ENCODE data around the gene ZC3H8. TPM values are rescaled to one million over a fixed set of nuclear protein-coding genes. Genes with fewer than 3 reads are reported as not detected.

ZC3H8 gene
- polyA plus RNA-seq, 3 donors, result 17.2 to 26.1 (median 25.1) TPM

DNA sequence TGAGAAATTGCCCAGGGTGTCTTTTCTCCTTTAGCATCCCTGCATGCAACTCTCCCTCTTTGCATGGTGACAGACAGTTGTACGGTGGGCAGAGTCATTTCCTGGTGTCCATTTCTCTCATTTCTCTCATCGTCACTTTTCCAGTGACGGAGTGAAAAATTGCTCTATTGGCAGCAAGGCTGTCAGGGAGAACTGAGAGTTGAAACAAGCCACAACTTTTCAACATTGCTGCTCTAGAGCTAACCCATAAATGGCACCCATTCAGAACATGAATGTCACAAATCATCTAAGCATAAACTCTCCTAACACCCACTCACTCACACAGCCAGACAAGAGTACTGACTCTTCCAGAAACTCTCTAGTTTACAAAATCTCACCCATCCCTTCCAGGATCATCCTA is 55.7 kb downstream of the ZC3H8 start:
- DNase-seq, result no peak

- no peak for DNase-seq
Observed at GRCh38 chr2:112198780-112199179, 56.1 kb downstream of the ZC3H8 start.

DNA sequence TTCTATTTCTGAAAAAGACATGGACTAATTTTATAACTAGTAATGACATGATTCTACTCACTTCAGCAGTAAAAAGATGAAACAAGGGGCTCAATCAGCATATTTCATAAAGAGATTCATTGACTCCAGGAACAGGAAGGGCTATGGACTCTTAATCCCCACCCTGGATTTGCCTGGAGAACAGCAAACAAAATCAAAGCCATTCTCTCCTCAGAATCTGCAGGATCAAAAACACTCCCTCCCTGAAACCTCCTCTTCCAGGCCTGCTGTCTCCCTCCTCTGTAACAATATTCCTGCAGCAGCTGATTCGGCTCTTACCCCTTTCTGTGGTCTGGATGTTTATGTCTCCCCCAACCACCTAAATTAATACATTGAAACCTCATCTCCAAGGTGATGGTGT is 57.0 kb downstream of the ZC3H8 start:
- DNase-seq, result no peak

GRCh38 chr2:112195950-112196349 is 58.9 kb downstream of the ZC3H8 start:
- DNase-seq, result no peak

DNA sequence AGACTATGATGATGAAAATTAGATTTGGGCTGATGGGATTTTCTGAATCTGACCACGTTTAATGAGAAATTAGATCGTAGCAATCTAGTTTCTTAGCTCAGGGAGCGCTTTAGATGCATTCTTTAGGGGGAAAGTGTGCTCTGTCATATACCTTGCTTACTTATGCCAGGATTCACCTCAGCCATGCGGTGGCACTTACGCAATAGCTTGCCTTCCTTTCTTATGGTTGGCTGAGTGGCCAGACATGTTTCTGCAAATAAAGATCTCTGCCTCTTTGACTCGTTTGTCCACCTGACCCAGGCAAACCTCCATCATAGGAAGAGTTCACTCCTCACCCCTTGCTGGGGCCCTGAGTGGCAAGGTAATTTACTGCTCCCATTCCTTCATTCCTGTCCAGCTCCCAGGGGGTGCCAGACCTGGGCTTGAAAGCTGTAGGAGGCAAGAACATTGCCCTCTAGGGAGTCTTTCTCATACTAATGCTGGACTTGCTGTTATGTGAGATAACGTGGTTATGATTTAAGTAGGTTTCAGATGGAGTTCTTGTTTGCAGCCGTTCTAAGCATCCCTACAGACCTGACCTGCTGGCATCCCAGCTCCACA is 59.6 kb downstream of the ZC3H8 start:
- no peak for DNase-seq

DNA sequence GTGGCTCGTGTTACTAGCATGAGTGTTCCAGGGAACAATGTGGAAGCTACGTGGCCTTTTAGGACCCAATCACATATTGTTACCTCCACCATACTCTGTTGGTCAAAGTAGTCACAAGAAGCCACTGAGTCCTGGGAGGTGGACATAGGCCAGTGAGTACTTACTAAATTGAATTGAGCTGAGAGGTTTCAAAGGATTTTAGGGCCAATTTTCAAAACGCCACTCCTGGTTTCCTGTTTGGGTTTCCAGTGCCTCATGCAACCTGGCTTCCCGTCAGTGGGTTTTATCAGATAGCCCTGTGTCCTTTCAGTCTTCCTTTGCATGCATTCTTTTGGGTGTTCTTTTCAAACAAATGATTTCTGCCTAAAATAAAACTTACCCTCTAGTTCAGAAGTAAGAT is 60.4 kb downstream of the ZC3H8 start:
- DNase-seq, result no peak

DNA sequence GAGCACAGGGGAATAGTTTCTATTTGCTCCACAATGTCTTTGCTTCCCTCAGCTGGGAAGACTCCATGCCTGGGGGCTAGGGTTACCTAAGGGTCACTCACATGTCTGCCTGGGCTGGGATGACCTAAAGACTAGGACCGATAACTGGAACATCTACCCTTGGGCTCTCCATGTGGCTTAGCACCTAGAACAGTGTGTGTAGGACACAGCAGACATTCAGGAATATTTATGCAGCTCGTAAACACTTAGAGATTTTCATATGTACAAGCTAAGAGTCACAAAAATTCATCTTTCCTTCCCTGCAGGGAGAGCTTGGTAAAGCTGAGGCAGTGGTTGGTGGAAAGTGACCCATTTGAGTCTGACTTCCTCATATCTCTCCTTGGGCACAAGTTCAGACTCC is 60.8 kb downstream of the ZC3H8 start:
- no peak for DNase-seq

- no peak for DNase-seq
Observed at GRCh38 chr2:112189001-112189556, 65.8 kb downstream of the ZC3H8 start.

DNA sequence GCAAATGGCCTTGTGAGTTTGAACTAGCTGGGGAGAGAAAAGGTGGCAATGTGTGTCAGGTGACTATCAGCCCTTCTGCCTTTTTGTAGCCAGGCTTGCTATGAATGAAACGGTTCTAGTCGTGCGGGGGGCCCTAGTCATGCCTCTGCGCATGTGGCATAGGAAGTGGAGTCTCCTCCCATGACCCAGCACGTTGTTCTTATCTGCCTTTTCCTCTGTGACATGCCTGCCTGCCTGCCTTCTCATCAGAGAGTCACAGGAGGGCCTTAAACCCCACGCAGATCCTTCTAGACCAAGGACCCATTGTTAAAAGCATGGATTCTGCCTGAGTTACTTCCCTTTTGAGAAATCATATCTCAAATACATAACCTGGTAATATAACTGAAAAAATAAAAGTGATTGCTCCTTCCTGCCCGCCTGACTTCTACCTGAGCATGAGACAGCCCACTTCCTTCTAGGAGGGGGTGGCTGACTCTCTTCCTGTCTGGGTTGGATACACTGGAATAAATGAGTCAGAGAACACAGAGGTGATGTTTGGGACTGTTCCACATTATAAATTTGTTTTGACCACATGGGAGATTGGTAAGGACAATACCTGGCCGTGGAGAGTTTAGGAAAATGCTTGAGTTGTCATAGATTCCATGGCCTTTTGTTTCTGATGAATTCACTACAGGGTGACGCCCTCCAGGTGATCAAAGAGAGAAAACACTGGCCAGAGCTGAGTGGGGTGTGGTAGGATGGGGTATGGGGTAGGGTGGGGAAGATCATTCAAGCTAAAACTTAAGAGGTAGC is 66.8 kb downstream of the ZC3H8 start:
- no peak for DNase-seq

- no peak for DNase-seq
Observed at GRCh38 chr2:112187046-112187715, 67.7 kb downstream of the ZC3H8 start.

DNA sequence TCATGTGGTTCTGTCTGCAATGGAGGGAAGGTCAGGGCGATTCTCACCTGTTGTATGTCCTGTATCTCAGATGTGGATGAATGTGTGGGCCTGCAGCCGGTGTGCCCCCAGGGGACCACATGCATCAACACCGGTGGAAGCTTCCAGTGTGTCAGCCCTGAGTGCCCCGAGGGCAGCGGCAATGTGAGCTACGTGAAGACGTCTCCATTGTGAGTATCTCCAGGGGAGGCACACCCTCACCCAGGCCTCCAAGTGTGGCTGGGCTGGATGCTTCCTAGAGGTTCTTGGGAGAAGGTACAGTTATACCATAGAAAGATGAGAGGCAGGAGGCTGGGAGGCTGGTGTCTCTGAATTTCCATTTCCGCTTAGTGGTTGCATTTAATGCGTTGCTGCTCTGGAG is 69.7 kb downstream of the ZC3H8 start:
- DNase-seq, result no peak

DNA sequence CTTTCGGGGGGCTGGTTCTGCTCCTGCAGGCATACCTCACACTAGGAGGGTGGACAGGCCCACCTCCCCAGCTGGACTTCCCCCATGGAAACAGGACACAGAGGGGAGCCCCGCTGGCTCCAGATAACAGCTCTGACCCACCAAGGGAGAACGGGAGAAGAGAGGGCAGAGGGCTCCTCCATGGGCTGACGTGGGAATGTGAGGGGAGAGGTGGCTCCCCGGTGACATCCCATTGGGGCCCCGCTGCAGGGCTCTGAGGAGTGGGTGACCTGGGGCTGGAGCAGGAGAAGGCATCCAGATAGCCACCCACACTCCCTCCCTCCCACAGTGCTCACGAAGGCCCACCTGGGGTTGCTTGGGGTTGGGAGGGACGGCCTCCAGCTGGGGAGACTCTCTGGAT is 70.7 kb downstream of the ZC3H8 start:
- no peak for DNase-seq

DNA sequence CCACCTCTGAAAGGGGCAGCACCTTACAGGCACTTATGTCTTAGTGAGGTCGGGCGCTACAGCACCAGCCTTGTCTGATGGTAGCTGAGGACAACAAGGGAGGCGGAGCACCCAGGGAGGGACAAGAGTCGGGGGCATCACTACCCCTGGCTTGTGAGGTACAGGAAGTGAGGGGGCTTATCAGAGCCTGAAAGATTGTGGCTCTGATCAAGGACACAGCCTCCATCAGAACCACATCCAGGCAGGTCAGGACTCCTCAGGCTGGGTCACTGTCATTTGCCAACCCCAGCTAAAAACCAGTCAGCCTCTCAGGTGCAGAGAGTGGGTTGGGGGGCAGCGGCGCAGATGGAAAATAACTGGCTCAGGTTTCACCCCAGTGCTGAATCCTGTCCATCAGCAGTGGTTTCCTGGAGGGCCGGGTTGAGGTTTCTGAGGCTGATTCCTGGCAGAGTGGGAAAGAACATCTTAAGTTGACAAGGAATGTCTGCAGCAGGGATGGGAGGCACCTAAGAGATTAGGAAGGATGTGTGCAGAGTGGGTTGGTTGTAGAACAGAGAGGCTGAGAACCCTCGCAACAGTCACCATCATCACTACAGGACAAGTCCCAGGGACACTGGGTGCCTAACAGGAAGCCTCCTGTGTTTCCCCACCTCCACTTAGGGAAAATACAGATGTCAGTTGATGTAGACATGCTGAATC is 71.4 kb downstream of the ZC3H8 start:
- no peak for DNase-seq

DNA sequence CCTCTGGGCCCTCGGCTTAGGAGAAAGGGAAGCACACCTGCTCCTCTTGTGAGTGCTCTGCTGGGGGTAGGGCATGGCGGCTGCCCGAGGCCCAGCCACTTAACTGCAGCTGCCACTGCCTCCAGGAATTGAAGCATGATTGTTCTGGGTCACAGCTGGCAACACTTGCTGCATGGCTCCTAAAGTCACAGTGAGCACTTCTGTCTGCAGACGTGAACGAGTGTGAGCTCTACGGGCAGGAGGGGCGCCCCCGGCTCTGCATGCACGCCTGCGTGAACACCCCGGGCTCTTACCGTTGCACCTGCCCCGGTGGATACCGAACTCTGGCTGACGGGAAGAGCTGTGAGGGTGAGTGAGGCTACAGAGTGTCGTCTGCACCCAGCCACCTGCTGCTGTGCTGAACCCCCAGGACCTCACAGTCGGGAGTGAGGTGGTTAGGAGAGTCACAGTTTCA is 72.2 kb downstream of the ZC3H8 start:
- DNase-seq, result no peak

- peak; percentile 12 for DNase-seq
Observed at GRCh38 chr2:112181571-112182290, 73.1 kb downstream of the ZC3H8 start.

DNA sequence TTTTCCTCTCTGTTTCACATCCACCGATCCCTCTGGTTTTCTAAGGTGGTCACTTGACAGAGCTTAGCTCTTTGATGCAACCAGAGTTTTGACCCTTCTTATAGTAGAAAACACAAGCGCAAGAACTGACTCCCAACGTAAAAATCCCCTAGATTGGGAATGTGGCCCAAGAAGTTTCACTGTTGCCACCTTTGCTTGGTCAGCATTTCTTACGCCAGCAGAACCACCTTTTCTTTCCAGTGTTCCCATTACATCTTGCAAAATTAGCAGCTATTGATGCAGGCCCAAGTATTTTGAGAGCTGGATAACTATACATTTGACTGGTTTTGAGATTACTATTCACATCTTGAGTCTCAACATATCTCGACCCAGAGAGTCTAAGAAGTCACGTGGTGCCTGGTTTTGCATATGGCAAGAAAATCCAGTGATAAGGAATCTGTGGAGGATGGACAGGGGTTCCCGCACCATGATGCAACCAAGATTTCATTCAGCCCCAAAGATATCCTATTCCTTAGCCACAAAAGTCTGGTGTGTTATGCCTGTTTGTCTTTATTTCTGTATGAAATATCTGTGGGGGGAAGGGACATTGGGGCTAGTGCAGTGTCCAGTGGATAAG is 78.8 kb downstream of the ZC3H8 start:
- DNase-seq, result no peak

GRCh38 chr2:112175333-112175732 is 79.5 kb downstream of the ZC3H8 start:
- DNase-seq, result no peak

- DNase-seq, result no peak
Observed at GRCh38 chr2:112174383-112174782, 80.5 kb downstream of the ZC3H8 start.

DNA sequence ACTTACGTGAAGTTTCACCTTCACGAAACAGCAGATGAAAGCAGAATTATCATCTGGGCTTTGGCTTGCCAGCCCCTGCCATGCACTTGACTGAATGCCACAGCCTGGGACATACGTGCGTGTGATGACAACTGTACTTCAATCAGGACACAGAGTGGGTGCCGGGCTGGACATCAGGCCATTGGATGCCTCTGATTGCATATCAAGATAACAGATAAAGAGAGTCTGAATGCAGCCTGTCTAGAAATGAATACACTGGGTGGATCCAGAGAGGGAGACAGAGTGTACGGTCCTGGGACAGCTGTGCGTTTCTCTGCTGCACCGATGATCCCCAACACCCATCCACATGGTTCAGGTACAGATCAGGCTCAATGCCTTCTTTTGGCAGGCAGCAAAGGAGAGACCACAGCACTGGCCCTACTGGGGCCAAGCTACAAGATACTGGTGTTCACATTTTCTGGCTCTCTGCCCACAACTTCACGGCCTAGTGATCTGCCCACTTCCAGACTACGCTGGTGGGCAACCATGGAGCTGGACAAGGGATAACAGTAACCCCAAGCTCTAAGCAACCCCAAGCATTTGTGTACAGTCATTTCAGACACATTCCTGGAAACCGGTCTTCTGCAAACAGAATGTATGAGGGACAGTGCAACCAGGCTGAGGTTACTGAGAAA is 81.1 kb downstream of the ZC3H8 start:
- DNase-seq, result peak; percentile 39

DNA sequence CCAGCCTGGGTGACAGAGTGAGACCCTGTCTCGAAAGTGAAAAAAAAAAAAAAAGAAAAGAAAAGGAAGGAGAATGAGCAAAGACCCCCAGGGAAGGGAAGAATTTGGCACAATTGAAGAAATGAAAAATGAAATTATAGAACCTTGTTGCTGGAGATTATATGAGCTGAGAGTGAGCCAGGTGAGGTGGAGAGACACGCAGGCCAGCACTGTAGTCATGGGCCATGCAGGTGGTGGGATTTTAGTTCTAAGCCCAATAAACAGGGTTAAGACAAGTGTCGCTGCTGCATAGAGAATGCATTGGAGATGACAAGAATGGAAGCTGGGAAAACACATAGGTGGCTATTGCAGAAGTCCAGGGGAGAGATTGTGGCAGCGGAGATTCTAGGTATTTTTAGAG is 84.3 kb downstream of the ZC3H8 start:
- no peak for DNase-seq

Measured in renal pelvis (tissue), 4 donors.